GM21717 (cell line): Measurements from ENCODE around the gene KRTAP10-2.
"Not testable (repeated sequence)": the region's sequence is repeated elsewhere in the genome, so short reads cannot be mapped to it uniquely, and the experiment has no call there.

Experiments used
- ATAC-seq: cut with Tn5 transposase; IDR thresholded peaks from one replicate; pipeline ENCODE4 v1.9.1; 2021; ENCODE audit warnings: mild to moderate bottlenecking, moderate library complexity; ENCODE audit not compliant: unreplicated experiment

The KRTAP10-2 gene, protein sequence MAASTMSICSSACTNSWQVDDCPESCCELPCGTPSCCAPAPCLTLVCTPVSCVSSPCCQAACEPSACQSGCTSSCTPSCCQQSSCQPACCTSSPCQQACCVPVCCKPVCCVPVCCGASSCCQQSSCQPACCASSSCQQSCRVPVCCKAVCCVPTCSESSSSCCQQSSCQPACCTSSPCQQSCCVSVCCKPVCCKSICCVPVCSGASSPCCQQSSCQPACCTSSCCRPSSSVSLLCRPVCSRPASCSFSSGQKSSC

DNA sequence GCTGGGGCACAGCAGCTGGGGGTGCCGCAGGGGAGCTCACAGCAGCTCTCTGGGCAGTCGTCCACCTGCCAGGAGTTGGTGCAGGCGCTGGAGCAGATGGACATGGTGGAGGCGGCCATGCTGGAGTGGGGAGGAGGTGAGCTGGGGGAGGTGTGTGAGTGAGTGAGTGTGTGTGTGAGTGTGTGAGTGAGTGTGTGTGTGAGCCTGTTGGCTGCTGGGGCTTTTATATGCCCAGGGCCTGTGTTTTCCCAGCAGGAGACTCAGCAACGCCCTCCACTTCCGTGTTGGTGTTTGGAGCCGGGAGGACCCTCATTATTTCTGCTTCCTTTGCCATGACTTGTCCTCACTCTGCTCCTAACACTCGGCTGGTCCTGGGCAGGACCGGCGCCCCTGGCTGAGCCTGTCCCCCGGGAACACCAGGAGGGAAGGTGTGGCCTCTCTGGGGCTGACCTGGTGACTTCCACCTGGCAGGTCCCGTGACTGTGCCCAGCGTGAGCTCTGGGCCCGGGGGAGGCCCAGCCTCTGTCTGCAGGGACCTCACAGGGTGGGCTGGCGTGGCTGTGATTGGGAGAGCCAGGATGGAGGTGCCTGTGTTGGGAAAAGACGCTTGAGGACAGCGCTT is at the start of gene KRTAP10-2:
Gene KRTAP10-2, minus strand, starts transcription at position 166 of the 622 bp plus-strand sequence. Its CDS starts 47 bp downstream, at position 119.
- no peak for ATAC-seq

DNA sequence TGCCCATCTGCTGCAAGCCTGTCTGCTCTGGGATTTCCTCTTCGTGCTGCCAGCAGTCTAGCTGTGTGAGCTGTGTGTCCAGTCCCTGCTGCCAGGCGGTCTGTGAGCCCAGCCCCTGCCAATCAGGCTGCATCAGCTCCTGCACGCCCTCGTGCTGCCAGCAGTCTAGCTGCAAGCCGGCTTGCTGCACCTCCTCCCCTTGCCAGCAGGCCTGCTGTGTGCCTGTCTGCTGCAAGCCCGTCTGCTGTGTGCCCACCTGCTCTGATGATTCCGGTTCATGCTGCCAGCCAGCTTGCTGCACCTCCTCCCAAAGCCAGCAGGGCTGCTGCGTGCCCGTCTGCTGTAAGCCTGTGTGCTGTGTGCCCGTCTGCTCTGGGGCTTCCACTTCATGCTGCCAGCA is 49.8 kb upstream of the KRTAP10-2 start:
- not testable (repeated sequence) for ATAC-seq

DNA sequence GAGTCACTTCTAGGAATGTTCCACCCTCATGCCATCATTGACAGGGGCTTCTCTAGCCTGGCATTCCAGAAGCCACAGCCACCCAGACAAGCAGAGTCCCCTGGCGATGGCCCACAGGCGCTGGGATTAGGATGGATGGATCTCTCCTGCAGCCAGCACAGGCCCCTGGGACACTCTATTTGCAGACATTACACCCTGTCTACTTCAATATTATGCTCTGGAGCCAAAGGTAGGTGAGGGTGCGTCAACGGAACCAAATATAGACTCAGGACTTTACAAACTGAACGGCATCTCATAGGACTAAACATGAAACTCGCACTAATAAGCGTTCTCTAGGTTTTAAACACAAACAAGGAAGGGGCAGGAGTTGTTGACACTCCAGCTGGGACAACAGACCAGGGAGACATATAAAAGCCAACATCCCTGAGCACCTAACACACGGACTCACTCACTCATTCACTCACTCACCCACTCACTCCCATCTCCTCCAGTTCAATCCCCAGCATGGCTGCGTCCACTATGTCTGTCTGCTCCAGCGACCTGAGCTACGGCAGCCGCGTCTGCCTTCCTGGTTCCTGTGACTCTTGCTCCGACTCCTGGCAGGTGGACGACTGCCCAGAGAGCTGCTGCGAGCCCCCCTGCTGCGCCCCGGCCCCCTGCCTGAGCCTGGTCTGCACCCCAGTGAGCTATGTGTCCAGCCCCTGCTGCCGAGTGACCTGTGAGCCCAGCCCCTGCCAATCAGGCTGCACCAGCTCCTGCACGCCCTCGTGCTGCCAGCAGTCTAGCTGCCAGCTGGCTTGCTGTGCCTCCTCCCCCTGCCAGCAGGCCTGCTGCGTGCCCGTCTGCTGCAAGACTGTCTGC is 49.0 kb upstream of the KRTAP10-2 start, which contains the start of gene KRTAP10-7:
Gene KRTAP10-7, plus strand, starts transcription at position 480 of the 861 bp plus-strand sequence. Its CDS starts 25 bp downstream, at position 505.
- not testable (repeated sequence) for ATAC-seq

DNA sequence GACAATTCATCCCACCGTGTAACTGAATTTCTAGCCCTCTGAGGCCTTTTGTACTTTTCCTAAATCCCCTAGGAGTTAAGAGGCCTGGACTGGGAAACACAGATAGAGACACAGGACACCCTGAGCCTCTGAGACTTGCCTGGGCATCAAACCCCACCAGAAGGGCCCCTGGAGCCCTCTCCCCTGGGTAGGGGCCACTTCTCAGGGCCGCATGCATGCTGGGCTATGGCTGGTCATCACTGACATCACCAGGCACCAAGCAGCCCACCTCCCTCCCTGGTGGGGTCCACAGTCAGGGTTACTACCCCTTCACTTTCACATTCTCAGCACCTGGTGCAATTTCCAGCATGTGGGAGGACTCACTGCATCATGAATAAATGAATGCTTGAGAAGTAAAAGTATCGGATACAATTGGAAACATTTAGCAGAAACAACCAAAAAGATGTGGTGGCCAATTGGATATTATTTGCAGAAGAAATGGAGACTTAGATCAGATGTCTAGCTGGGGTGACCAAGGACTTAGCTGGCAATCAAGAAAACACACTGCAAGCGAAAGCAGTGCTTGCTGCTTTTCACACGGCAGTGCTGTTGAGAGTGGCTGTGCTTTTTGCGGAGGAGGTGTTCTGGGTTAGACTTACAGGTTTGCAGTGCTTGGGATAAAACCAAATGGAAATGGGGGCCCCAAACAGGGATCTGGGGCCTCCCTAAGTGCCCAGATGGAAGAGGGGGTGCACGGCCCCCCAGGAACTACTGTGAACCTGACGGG is 48.1 kb upstream of the KRTAP10-2 start:
- no peak for ATAC-seq

DNA sequence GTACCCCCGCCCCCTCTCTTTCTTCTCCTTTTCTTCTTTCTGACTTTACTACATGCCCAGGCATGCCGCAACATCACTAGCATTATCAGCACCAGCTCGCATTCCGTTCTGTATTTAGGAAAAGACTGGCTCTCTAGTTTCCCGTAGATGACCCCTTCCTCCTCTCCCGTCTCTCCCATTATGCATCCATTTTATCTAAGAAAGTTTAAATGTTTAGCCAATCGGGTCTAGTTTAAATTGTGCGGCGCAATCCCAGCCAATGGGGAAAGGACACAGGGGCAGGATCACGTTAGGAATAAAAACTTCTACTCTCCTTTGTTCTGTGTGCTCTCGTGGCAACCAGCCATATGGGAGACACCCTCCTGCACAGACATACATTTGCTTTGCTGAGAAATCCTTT is 46.8 kb upstream of the KRTAP10-2 start:
- ATAC-seq: no peak

DNA sequence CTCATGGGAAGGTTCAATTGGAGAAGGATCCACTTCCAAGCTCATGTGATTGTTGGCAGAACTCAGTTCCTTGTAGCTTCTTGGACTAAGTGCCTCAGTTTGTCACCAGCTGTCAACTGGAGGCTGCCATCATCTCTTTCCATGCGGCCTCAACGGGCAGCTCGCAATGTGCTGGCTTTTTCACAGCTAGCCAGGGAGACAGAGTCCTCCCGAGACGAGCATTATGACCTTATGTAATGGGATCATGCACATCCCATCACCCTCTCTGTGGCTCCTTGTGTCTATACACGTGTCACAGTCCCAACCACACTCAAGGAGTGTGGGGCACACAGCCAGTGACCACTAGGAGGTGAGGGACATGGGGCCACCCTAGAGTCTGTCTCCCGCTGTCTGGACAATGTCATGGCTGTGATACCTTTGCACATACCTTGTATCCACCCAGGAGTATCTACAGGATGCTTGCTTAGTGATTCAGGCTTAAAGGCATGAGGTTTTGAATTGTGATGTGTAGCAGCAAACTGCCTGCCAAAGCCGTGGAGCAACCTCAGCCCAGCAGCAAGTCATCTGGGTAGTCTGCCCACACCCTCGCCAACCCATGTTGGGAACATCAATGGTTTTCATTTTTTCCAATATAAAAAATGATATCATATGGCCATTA is 44.9 kb upstream of the KRTAP10-2 start:
- ATAC-seq: no peak

DNA sequence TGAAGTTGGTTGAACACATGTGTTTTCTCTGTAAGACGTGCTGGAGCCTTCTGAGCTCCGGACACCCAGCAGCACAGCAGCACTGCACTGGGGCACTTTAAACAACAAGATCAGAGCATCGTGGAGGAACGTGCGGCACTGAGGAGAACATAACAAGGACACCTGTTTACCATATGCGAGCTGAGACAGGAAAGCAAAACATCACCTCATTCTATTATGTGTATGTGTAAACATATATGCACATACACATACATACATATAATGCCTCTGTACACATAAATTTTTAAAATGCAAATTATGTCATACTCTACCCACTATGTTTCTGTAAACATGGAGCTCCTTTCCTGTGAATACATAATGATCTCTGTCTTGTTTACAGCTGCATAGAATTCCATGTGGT is 44.2 kb upstream of the KRTAP10-2 start:
- no peak for ATAC-seq

DNA sequence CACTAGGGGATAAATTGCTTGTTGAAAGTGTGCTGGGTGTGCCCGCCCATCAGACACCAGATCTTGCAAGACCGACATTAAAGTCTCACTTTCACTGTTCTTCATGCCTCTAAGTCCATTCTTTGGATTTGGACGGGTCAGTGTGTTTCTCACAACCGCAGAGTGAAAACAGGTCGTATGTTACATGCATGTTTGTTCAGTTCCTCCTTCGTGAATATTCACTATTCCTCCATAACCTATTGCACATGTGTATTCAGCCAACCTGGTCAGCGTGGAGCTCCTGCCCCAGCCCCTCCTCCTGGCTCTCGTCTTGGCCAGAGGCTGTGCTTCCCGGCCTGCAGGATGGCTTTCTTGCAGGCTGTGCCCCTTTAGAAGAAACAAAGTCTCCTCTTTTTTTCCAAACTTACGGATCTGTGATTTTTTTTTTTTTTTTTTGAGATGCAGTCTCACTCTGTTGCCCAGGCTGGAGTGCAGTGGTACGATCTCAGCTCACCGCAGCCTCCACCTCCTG is 43.2 kb upstream of the KRTAP10-2 start:
- no peak for ATAC-seq

DNA sequence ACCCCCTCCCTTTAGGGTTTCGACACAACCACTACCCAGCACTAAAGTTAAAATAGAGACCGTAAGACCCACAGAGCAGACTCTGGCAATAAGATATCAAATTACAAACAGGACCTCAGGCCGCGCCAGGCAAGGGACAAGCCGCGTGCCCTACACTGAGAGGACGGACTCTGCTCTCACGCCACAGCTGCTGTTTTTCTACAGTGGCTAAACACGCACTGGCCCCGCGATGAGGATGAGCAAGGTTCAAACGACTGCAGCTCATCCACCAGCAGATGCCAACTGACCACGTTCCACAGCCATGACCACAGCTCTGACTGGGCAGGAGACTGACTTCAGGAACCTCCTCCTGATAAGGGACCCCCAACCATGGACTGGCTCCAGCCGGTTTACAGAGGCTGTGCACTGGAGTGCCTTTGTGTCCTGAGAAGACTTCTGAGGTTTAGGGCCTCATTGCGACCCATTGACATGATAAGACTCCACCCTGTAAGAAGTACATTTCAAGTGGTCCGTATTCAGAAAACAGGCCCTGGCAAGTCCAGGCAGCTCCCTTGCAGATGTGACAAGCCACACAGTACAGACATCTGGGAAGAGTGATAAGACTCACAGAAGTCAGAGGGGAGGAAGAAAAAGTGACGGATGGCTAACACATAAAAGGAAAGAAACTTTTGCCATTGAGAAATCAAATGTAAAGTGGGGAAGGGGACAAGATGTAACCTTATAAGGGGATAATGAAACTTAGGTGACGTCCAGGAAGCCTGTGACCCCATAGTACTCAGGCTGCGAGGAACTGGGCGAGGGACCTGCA is 42.5 kb upstream of the KRTAP10-2 start:
- ATAC-seq: no peak

DNA sequence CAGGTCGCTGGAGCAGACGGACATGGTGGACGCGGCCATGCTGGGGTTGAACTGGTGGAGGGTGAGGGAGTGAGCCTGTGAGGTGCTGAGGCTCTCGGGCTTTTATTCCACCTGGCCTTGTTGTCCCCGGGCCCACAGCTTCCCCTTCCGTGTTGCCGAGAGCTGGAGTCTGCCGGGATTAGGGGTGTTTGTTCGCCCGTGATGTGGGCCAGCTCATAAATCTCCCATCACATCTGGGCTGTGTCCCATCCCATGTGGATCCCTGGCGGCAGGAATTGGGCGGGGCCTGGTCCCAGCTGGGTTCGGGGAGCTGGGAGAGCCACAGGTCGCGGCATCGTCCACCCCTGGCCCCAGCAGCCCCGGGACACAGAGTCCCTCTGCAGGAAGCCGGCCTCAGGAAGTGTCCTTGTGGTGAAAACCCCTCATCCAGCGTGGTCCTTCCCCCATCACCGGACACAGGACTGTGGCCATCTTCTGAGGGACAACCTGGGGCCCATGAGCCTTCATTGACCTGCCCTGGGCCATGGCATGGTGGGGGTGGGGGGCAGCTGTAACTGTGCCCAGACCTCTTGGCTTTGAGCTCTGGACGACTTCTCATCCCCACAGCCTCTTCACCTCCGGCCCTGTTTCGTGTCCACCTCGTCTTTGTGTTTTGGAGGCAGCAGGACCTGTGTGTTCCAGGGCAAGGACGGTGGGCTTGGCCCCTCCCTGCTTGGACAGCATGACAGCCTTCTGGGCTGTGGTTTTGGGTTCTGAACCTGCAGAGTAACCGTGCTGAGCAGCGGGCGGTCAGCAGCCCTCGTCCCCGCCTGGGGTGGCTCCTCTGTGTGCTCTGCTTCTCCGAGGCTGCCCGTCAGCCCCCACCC is 41.4 kb upstream of the KRTAP10-2 start, which contains the start of gene KRTAP10-6:
Gene KRTAP10-6, minus strand, starts transcription at position 60 of the 866 bp plus-strand sequence. Its CDS starts 21 bp downstream, at position 39.
- ATAC-seq: no peak

DNA sequence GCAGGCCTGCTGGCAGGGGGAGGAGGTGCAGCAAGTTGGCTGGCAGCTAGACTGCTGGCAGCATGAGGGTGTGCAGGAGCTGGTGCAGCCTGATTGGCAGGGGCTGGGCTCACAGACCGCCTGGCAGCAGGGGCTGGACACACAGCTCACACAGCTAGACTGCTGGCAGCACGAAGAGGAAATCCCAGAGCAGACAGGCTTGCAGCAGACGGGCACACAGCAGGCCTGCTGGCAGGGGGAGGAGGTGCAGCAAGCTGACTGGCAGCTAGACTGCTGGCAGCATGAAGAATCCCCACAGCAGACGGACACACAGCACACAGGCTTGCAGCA is 40.5 kb upstream of the KRTAP10-2 start:
- ATAC-seq: not testable (repeated sequence)

DNA sequence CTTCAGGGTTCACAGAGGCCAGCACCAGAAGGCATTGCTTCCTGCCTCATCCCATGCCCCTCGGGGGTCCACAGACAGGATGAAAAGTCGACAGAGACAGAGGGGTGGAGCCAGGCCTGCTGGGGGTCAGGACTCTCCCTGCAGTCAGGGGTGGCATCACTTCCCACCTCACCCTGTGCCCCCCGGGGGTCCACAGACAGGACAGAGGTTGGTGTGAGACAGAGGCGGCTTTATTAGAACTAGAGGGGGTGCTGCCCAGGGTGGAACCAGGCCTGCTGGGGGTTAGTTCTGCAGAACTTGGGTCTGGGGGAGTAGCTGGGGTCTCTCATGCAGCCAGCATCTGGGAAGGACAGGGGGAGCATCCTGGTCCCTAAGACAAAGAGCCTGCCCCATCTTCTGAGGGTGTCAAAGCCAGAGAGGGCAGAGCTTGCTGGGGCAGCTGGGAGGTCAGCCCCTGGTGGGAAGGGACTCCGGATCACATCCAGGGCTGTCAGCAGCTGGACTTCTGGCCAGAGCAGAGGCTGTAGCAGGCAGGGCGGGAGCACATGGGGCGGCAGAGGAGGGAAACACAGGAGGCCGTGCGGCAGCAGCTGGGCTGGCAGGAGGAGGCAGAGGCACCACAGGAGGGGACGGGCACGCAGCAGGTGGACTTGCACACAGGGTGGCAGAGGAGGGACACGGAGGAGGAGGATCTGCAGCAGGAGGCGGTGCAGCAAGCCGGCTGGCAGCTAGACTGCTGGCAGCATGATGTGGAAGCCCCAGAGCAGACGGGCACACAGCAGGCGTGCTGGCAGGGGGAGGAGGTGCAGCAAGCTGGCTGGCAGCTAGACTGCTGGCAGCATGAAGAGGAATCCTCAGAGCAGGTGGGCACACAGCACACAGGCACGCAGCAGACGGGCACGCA is 39.8 kb upstream of the KRTAP10-2 start:
- not testable (repeated sequence) for ATAC-seq

DNA sequence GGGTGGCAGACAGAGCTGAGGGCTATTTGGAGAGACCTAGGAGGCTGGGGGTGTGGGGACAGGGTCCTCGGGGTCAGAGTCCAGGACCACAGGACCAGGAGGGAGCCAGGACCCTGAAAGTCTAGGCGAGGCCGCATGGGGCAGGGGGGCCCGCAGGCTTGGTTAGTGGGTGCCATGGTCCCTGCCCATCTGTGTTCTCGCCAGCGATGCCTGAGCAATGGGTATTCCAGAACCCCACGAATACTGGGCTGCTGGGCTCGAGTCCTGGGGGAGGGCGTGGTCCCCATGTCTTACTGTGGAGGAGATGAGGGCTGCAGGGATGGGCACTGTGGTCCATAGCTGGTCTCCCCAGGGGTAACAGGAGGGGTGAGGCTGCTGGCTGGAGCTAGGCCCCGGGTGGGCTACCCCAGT is 39.0 kb upstream of the KRTAP10-2 start:
- no peak for ATAC-seq

DNA sequence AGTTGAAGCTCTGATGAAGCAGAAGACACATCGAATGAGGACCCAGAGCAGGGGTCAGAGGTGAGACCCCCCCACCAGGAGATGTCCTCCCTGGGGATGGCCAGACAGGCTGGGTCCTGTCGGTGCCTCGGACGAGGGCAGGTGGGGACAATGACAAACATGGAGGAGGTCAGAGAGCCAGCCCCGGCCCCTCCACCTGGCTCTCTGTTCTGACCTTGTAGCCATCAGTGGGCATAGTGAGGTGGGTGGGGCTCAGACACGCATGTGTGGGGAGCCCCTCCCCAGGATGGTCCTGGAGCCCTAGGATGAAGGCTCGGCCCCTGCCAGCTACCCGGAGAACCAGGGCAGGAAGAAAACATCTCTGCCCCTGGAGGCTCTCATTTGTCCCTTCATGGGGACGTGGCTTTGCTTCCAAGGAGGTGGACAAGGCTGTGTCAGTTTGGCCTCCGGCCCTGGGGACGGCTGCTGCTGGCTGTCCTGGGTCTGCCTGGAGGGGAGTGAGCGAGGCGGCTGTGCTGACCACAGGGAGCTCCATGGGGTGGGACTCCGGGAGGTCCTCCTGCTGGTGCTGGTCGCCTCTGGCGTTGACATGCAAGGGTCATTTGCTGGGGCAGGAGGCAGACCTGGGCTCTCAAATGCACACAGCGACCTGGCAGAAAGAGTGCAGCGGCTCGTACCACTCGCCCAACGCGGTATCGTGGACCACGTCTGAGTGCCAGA is 38.4 kb upstream of the KRTAP10-2 start:
- ATAC-seq: no peak

DNA sequence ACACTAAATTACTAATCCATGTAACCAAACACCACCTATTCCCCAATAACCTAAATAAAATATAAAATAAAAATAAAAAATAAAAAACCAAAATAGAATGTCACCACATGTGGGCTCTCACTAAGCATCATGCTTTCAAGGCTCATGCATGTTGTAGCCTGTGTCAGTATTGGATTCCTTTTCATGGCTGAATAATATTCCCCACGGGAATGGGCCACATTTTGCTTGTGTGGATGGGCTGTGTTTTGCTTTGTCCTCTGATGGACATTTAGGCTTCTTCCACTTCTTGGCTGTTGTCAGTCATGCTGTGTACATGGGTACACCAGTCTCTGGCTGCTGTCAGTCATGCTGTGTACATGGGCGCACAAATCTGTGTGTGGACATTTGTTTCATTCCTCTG is 37.8 kb upstream of the KRTAP10-2 start:
- no peak for ATAC-seq

DNA sequence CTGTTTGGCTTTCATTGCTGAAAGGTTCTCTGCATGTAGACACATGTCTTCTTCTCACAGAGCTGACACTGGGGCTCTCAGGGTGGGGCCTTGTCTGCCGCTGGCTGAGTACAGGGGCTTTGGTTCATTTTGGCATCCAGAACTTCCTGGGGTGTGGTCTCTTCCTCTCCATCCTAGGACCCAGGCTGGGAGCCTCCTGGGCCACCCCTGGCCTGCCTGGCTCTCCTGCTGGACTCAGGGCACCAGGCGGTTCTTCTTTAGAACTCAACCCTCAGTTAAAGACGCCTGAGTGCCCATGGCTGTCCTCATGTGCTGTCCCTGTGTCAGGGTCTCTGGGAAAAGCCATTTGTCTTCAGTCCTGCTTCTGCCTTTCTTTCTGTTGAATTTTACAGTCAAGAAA is 34.6 kb upstream of the KRTAP10-2 start:
- ATAC-seq: no peak

DNA sequence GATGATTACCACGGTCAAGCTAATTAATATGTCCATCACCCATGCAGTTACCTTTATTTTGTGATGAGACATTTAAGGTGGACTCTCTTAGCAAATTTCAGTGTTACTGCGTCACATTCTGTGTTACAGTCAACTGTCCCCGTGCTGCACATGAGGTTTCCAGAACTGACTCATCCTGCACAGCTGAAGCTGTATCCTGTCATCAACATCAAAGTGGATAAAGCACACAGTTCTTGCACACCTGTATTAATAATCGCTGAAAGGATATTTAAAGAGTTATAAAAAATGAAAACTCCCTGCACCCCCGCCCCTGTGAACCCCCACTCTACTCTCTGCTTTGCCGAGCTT is 32.5 kb upstream of the KRTAP10-2 start:
- ATAC-seq: no peak
